ENCODE measurements around the gene PRAC2.

GRCh38 chr17:48737330-48738043, 14.5 kb downstream of the PRAC2 start:
- TF ChIP-seq POLR2AphosphoS5 (IDR thresholded peaks at IDR 0.05; ENCODE audit: borderline replicate concordance, low read depth, low read length) (no peak), FOXP2 (optimal IDR thresholded peaks at IDR 0.05; ENCODE audit: control extremely low read depth, extremely low read length, insufficient read depth) (no peak), EZH2 (IDR thresholded peaks at IDR 0.05) (no peak)
